Measurements from ENCODE around the gene BACE2. TPM values are rescaled to one million over a fixed set of nuclear protein-coding genes. Genes with fewer than 3 reads are reported as not detected.

The BACE2 gene
- total and polyA plus RNA-seq, 2 of the 4 experiments (the other 2 are of a cell fraction): 17.0 to 35.5 TPM

- Histone ChIP-seq H4K91ac (ENCODE audit: insufficient read depth, low read depth, low read length) (no peak overlapping the region), H3K9ac (ENCODE audit: low read depth, low read length) (no peak overlapping the region), H4K20me1 (ENCODE audit: insufficient read depth, low read length) (0 out of 2 replicates have a peak, but pooled peaks cover 5% of the 10 kb centered on the region), H2BK120ac (ENCODE audit: low read depth, low read length) (no peak overlapping the region), H3K4ac (ENCODE audit: low read depth, low read length) (no peak overlapping the region), H2BK5ac (ENCODE audit: low read depth, low read length, poor library complexity, severe bottlenecking) (no peak overlapping the region), H3K9me1 (ENCODE audit: insufficient read depth, low read length) (peaks cover 6% of the 10 kb centered on the region), H3K4me2 (ENCODE audit: low read depth, low read length) (no peak overlapping the region), H3K4me3 (ENCODE audit: insufficient read depth, low read depth, low read length) (no peak overlapping the region), H3K23ac (ENCODE audit: low read depth, low read length) (no peak overlapping the region), H2AK5ac (ENCODE audit: low read depth, low read length) (no peak overlapping the region), H4K5ac (ENCODE audit: low read depth, low read length) (no peak overlapping the region), H3K36me3 (ENCODE audit: control insufficient read depth, insufficient read depth, low read length) (no peaks in the 10 kb centered on the region), H3K27ac (ENCODE audit: insufficient read depth, low read length) (no peak overlapping the region), H3K18ac (ENCODE audit: low read depth, low read length) (no peak overlapping the region), H2BK15ac (ENCODE audit: low read depth, low read length) (no peak overlapping the region), H2AK9ac (replicated peaks; ENCODE audit: low read depth, low read length, poor library complexity) (peak overlapping the region; percentile 50), H3K9me3 (ENCODE audit: control insufficient read depth, insufficient read depth, low read length) (no peaks in the 10 kb centered on the region), H3K56ac (ENCODE audit: extremely low read depth, insufficient read depth, low read length) (no peak overlapping the region), H3K14ac (replicated peaks; ENCODE audit: low read depth, low read length) (no peak overlapping the region), H3K27me3 (ENCODE audit: control insufficient read depth, insufficient read depth, low read length) (no peaks in the 10 kb centered on the region), H4K8ac (ENCODE audit: low read depth in 2 of 2, low read length in 2 of 2) (no peak overlapping the region), H3K79me1 (ENCODE audit: low read depth in 1 of 2, low read length in 2 of 2) (no peaks in the 10 kb centered on the region; a peak in 1 of 4 replicates), H2BK20ac (ENCODE audit: low read depth, low read length) (no peak overlapping the region), H2AFZ (replicated peaks; ENCODE audit: low read length, poor library complexity) (no peak overlapping the region), H3K4me1 (ENCODE audit: control insufficient read depth, insufficient read depth, low read length) (peaks cover 6% of the 10 kb centered on the region; the same call in 1 of the 2 replicates)
- ChIA-PET CTCF (no interaction called here), POLR2A (ENCODE audit: unreplicated experiment) (no interaction called here)
- no peak for ATAC-seq (ENCODE audit: low read depth)
- intact Hi-C loops (cut with micrococcal nuclease) (no loop called here), in situ Hi-C loops (cut with MboI; ENCODE audit: low sequenced_read_pairs) (no loop called here), dilution Hi-C loops (cut with HindIII; ENCODE audit: low sequenced_read_pairs, unreplicated experiment) (no loop called here)
- WGBS, 2 experiments (ENCODE audit: extremely low coverage in 2 of 2, insufficient read length in 1 of 2): 91% methylated on average over 4 of the region's 17 CpGs; no CpG with 5 or more reads in 1 of the 2 experiments
- no TSS peak for BruUV-seq (replicated peaks)
- TF ChIP-seq SMC3 (IDR thresholded peaks at IDR 0.05; ENCODE audit: low read depth, low read length): no peak
- TF ChIP-seq BHLHE40 (IDR thresholded peaks at IDR 0.05; ENCODE audit: low read depth, low read length): no peak
- no peak for TF ChIP-seq MXI1 (IDR thresholded peaks at IDR 0.05; ENCODE audit: borderline replicate concordance, low read depth, low read length)
- TF ChIP-seq CEBPB (IDR thresholded peaks at IDR 0.05; ENCODE audit: low read depth, low read length): no peak
- no peak for TF ChIP-seq RAD21 (IDR thresholded peaks at IDR 0.05; ENCODE audit: low read length)
- no peak for TF ChIP-seq NFE2L2 (IDR thresholded peaks at IDR 0.05; ENCODE audit: low read depth, low read length)
- no peak for TF ChIP-seq USF2 (IDR thresholded peaks at IDR 0.05; ENCODE audit: low read depth, low read length)
- no peak for TF ChIP-seq MAZ (IDR thresholded peaks at IDR 0.05; ENCODE audit: borderline replicate concordance, low read depth, low read length)
- TF ChIP-seq FOS (IDR thresholded peaks at IDR 0.05; ENCODE audit: low read depth, low read length): no peak
- TF ChIP-seq CHD1 (IDR thresholded peaks at IDR 0.05; ENCODE audit: low read depth, low read length): no peak
- no peak for TF ChIP-seq RCOR1 (IDR thresholded peaks at IDR 0.05; ENCODE audit: insufficient replicate concordance, low read length)
- no peak for TF ChIP-seq RFX5 (IDR thresholded peaks at IDR 0.05; ENCODE audit: low read depth, low read length)
- no peak for TF ChIP-seq MAFK (IDR thresholded peaks at IDR 0.05; ENCODE audit: low read depth, low read length)
- no peak for TF ChIP-seq POLR2A (IDR thresholded peaks at IDR 0.05; ENCODE audit: low read depth, low read length)
- no peak for TF ChIP-seq CTCF (conservative IDR thresholded peaks at IDR 0.05; ENCODE audit: low read depth, low read length)
- TF ChIP-seq ELK1 (IDR thresholded peaks at IDR 0.05; ENCODE audit: borderline replicate concordance, low read depth, low read length): no peak
- no peak for DNase-seq
These were observed 41.2 kb downstream of the BACE2 start for GRCh38 chr21:41209016-41209619.

All from IMR-90 (cell line).